Neural cell (in vitro differentiated cells): ENCODE results near the gene KRT2. TPM values are rescaled to one million over a fixed set of nuclear protein-coding genes. Genes with fewer than 3 reads are reported as not detected.

Experiments
- H2AFZ ChIP-seq: fragments of 200-600, 300-800 bp; sonication (generic), shearing (Covaris generic); 2 replicates; pipeline ENCODE4 v1.6.0; 2014; ENCODE audit warnings: low read depth, mild to moderate bottlenecking, antibody characterized with exemption, low read length, moderate library complexity
- H3F3A ChIP-seq: fragments of 200-600 bp; shearing (Covaris generic); 2 replicates; pipeline ENCODE4 v1.6.1; 2016; ENCODE audit warnings: mild to moderate bottlenecking, moderate library complexity, mixed read lengths, antibody characterized with exemption, low read length; ENCODE audit not compliant: insufficient read depth, poor library complexity, severe bottlenecking
- H3K27ac ChIP-seq: fragments of 200-600, 300-800 bp; sonication (generic), shearing (Covaris generic); 2 replicates; pipeline ENCODE4 v1.5.1; 2014; ENCODE audit warnings: mild to moderate bottlenecking, low read length, moderate library complexity
- H3K27me3 ChIP-seq: fragments of 300-800, 200-600 bp; sonication (generic), shearing (Covaris generic); 2 replicates; pipeline ENCODE4 v1.6.0; 2014; ENCODE audit warnings: mild to moderate bottlenecking, low read depth, low read length, moderate library complexity; ENCODE audit not compliant: insufficient read depth
- H3K36me3 ChIP-seq: fragments of 300-800, 200-600 bp; sonication (generic), shearing (Covaris generic); 2 replicates; pipeline ENCODE4 v1.5.1; 2014; ENCODE audit warnings: mild to moderate bottlenecking, antibody characterized with exemption, low read length, moderate library complexity; ENCODE audit not compliant: insufficient read depth
- H3K4me2 ChIP-seq: fragments of 300-800, 200-600 bp; sonication (generic), shearing (Covaris generic); 2 replicates; pipeline ENCODE4 v1.6.0; 2014; ENCODE audit warnings: mild to moderate bottlenecking, low read length
- H3K4me3 ChIP-seq: fragments of 300-800, 200-600 bp; sonication (generic), shearing (Covaris generic); 2 replicates; pipeline ENCODE4 v1.5.1; 2014; ENCODE audit warnings: mild to moderate bottlenecking, low read length, moderate library complexity
- H3K79me2 ChIP-seq: fragments of 200-600 bp; shearing (Covaris generic); replicated peaks from 2 replicates; pipeline ENCODE4 v1.6.0; 2014; ENCODE audit warnings: mild to moderate bottlenecking, low read length, moderate library complexity; ENCODE audit not compliant: insufficient read depth
- H3K9ac ChIP-seq: fragments of 300-800, 200-600 bp; sonication (generic), shearing (Covaris generic); 2 replicates; pipeline ENCODE4 v1.6.1; 2016; ENCODE audit warnings: mild to moderate bottlenecking, low read length, mixed read lengths
- H3K9me2 ChIP-seq: fragments of 200-600 bp; shearing (Covaris generic); 2 replicates; pipeline ENCODE4 v1.6.1; 2016; ENCODE audit warnings: mild to moderate bottlenecking, low read length, mixed read lengths; ENCODE audit not compliant: insufficient read depth
- H3K9me3 ChIP-seq: fragments of 200-600, 300-800 bp; sonication (generic), shearing (Covaris generic); 2 replicates; pipeline ENCODE4 v1.6.1; 2016; ENCODE audit warnings: mild to moderate bottlenecking, mixed run types, low read length, moderate library complexity, mixed read lengths
- H4K20me1 ChIP-seq: fragments of 200-600 bp; shearing (Covaris generic); 2 replicates; pipeline ENCODE4 v1.6.1; 2016; ENCODE audit warnings: mild to moderate bottlenecking, mixed run types; ENCODE audit not compliant: insufficient read depth
- EP300 ChIP-seq: fragments of 450-650 bp; conservative IDR thresholded peaks from 2 replicates; pipeline ENCODE4 v1.6.1; 2014; ENCODE audit warnings: antibody characterized with exemption, mild to moderate bottlenecking, moderate library complexity; ENCODE audit not compliant: poor library complexity, severe bottlenecking
- EZH2 ChIP-seq: fragments of 200-600, 300-800 bp; shearing (Covaris generic), sonication (generic); IDR thresholded peaks from 2 replicates; pipeline ENCODE4 v1.6.1; 2014; ENCODE audit warnings: antibody characterized with exemption, low read length, borderline replicate concordance, mild to moderate bottlenecking; ENCODE audit not compliant: insufficient read depth, poor library complexity, severe bottlenecking
- MXI1 ChIP-seq: fragments of 450-650 bp; conservative IDR thresholded peaks from 2 replicates; pipeline ENCODE4 v1.6.1; 2014; ENCODE audit warnings: antibody characterized with exemption, mild to moderate bottlenecking; ENCODE audit not compliant: poor library complexity, severe bottlenecking
- POLR2AphosphoS5 ChIP-seq: IDR thresholded peaks from 2 replicates; pipeline ENCODE4 v1.6.1; 2012
- RAD21 ChIP-seq: fragments of 450-650 bp; conservative IDR thresholded peaks from 2 replicates; pipeline ENCODE4 v1.6.1; 2014; ENCODE audit warnings: antibody characterized with exemption, mild to moderate bottlenecking, moderate library complexity
- SMC3 ChIP-seq: fragments of 450-650 bp; conservative IDR thresholded peaks from 2 replicates; pipeline ENCODE4 v1.6.1; 2014; ENCODE audit warnings: antibody characterized with exemption, mild to moderate bottlenecking, moderate library complexity; ENCODE audit not compliant: poor library complexity
- TAF1 ChIP-seq: IDR thresholded peaks from 2 replicates; pipeline ENCODE4 v1.6.1; 2012; ENCODE audit warnings: low read depth
- polyA plus RNA-seq: library from polyadenylated mRNA; depleted of rRNA; stranded (reverse); fragments of >200 nt; gene quantifications from 2 replicates; pipeline ENCODE4 v1.2.3, GENCODE V29; 2014
- TF ChIP-seq, protein P1 (sequence below): IDR thresholded peaks from 2 replicates; pipeline ENCODE4 v1.6.1; 2012; ENCODE audit warnings: borderline replicate concordance
- TF ChIP-seq, protein P2 (sequence below): fragments of 450-650 bp; IDR thresholded peaks from 2 replicates; pipeline ENCODE4 v1.5.1; 2014; ENCODE audit warnings: antibody characterized with exemption, mild to moderate bottlenecking, moderate library complexity; ENCODE audit not compliant: poor library complexity, severe bottlenecking

KRT2 gene
- polyA plus RNA-seq, 1 donor from 2014 or later = not detected

DNA sequence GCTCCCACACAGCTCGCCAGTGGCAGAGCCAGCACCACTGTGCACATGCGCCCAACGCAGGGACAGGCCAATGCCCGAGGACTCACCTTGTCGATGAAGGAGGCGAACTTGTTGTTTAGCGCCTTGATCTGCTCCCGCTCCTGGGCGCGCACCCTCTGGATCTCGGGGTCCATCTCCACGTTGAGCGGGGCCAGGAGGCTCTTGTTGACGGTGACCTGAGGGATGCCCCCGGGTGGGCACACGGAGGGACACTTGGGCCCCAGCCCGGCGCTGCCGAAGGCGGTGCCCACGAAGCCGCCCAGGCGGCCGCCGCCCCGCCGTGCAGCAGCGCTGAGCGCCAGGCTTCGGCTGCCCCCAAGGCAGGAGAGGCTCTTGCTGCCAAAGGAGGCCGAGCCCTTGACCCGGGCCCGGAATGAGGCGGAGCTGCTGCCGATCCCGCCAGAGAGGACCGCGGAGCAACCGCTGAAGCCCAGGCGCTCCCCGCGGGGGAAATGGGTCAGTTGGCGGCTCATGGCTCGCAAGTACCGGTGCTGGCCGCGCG lies 51.0 kb downstream of the KRT2 start, which contains the start of gene KRT72:
Gene KRT72, minus strand, starts transcription at position 523 of the 541 bp plus-strand sequence. Its CDS starts 11 bp downstream, at position 512.
- Histone ChIP-seq H3K9ac (no peak within 1 kb of the TSS), H3K27me3 (no peaks in the 10 kb centered on the region), H3K4me2 (no peak within 1 kb of the TSS), H3K36me3 (no peaks in the 10 kb centered on the region), H3K9me3 (no peaks in the 10 kb centered on the region), H3F3A (no peaks in the 10 kb centered on the region), H4K20me1 (no peaks in the 10 kb centered on the region), H3K79me2 (no peaks in the 10 kb centered on the region), H3K9me2 (no peaks in the 10 kb centered on the region), H3K27ac (no peak within 1 kb of the TSS), H3K4me3 (no peak within 1 kb of the TSS), H2AFZ (no peak within 1 kb of the TSS)
- TF ChIP-seq TAF1 = no peak
- no peak for TF ChIP-seq RAD21
- TF ChIP-seq SMC3 = no peak
- no peak for TF ChIP-seq EZH2
- TF ChIP-seq MXI1 = no peak
- TF ChIP-seq EP300 = no peak
- TF ChIP-seq POLR2AphosphoS5 = no peak
- TF ChIP-seq, protein P1, sequence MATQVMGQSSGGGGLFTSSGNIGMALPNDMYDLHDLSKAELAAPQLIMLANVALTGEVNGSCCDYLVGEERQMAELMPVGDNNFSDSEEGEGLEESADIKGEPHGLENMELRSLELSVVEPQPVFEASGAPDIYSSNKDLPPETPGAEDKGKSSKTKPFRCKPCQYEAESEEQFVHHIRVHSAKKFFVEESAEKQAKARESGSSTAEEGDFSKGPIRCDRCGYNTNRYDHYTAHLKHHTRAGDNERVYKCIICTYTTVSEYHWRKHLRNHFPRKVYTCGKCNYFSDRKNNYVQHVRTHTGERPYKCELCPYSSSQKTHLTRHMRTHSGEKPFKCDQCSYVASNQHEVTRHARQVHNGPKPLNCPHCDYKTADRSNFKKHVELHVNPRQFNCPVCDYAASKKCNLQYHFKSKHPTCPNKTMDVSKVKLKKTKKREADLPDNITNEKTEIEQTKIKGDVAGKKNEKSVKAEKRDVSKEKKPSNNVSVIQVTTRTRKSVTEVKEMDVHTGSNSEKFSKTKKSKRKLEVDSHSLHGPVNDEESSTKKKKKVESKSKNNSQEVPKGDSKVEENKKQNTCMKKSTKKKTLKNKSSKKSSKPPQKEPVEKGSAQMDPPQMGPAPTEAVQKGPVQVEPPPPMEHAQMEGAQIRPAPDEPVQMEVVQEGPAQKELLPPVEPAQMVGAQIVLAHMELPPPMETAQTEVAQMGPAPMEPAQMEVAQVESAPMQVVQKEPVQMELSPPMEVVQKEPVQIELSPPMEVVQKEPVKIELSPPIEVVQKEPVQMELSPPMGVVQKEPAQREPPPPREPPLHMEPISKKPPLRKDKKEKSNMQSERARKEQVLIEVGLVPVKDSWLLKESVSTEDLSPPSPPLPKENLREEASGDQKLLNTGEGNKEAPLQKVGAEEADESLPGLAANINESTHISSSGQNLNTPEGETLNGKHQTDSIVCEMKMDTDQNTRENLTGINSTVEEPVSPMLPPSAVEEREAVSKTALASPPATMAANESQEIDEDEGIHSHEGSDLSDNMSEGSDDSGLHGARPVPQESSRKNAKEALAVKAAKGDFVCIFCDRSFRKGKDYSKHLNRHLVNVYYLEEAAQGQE = no peak
- TF ChIP-seq, protein P2, sequence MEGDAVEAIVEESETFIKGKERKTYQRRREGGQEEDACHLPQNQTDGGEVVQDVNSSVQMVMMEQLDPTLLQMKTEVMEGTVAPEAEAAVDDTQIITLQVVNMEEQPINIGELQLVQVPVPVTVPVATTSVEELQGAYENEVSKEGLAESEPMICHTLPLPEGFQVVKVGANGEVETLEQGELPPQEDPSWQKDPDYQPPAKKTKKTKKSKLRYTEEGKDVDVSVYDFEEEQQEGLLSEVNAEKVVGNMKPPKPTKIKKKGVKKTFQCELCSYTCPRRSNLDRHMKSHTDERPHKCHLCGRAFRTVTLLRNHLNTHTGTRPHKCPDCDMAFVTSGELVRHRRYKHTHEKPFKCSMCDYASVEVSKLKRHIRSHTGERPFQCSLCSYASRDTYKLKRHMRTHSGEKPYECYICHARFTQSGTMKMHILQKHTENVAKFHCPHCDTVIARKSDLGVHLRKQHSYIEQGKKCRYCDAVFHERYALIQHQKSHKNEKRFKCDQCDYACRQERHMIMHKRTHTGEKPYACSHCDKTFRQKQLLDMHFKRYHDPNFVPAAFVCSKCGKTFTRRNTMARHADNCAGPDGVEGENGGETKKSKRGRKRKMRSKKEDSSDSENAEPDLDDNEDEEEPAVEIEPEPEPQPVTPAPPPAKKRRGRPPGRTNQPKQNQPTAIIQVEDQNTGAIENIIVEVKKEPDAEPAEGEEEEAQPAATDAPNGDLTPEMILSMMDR = no peak

DNA sequence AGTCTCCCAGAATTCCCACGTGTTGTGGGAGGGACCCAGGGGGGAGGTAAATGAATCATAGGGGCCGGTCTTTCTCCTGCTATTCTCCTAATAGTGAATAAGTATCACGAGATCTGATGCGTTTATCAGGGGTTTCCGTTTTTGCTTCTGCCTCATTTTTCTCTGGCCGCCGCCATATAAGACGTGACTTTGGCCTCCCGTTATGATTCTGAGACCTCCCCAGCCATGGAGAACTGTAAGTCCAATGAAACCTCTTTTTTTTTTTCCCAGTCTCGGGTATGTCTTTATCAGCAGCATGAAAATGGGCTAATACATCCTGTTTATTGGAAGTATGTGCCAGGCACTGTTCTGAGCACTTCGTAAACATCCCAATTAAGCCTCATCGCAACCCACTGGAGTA lies 51.5 kb downstream of the KRT2 start:
- H3K27me3 ChIP-seq = no peaks in the 10 kb centered on the region
- no peak for TF ChIP-seq RAD21
- TF ChIP-seq, protein P1 = no peak
- no peak for TF ChIP-seq EP300
- TF ChIP-seq EZH2 = no peak
- no peak for TF ChIP-seq SMC3
- no peak for TF ChIP-seq TAF1
- TF ChIP-seq, protein P2 = no peak
- TF ChIP-seq MXI1 = no peak
- TF ChIP-seq POLR2AphosphoS5 = no peak
- H3K9ac ChIP-seq = no peak overlapping the region

More for the DNA sequence above, 51.5 kb downstream of the KRT2 start:
- H3K4me3 ChIP-seq = no peak overlapping the region
- no peaks in the 10 kb centered on the region for H3K9me2 ChIP-seq
- no peaks in the 10 kb centered on the region for H3K36me3 ChIP-seq
- no peak overlapping the region for H3K4me2 ChIP-seq
- no peak overlapping the region for H2AFZ ChIP-seq
- no peaks in the 10 kb centered on the region for H3F3A ChIP-seq
- H3K79me2 ChIP-seq = no peaks in the 10 kb centered on the region
- no peaks in the 10 kb centered on the region for H3K9me3 ChIP-seq
- H3K27ac ChIP-seq = no peak overlapping the region
- no peaks in the 10 kb centered on the region for H4K20me1 ChIP-seq
